Effector CD8-positive, alpha-beta T cell (primary cell): ENCODE measurements around the gene SLC39A11.
"Not testable (repeated sequence)": the region's sequence is repeated elsewhere in the genome, so short reads cannot be mapped to it uniquely, and the experiment has no call there.

Experiments
- DNase-seq: peaks from one replicate; lab custom pipeline; 2025; lab: John Stamatoyannopoulos, UW

The SLC39A11 gene

DNA sequence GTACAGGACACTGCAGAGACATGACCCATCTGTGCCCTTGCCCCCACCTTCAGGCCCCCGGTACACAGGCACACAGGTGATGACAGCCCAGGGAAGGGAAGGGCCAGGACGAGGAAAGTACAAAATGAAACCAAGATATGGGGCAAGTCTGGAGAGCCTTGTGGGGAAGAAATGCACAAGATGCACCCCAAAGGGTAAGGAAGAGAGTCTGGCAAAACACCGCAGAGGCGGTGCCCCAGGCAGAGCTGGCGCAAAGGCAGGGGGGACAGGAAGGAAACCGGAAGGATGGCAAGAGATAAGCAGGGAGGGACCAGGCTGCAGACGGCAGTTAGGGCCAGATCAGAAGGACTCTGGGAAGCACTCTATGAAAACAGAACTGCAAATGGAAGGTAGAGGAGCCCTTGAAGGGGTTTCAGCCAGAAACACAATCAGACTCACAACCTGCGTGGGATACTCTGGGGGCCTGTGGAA is 81.4 kb downstream of the SLC39A11 start:
- DNase-seq: no peak

- DNase-seq: no peak
Measured at GRCh38 chr17:73010414-73010813, 82.1 kb downstream of the SLC39A11 start.

DNA sequence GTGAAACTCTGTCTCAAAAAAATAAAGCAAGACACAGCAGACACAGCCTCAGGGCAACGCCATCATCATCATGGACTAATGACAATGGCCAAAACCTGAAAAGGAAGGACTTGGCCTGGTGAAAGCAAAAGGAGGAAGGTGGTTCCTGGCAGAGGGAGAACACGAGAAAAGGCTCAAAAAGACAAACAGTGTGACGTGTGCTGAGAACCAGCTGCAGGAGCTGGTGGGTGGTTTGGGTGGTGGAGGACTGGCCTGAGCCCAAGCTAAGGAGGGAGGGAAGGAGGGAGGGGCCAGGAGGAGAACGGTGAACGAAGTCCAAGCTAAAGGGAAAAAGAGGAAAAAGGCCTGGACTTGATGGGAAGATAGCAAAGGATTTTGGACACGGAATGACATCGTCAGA is 85.1 kb downstream of the SLC39A11 start:
- no peak for DNase-seq

DNA sequence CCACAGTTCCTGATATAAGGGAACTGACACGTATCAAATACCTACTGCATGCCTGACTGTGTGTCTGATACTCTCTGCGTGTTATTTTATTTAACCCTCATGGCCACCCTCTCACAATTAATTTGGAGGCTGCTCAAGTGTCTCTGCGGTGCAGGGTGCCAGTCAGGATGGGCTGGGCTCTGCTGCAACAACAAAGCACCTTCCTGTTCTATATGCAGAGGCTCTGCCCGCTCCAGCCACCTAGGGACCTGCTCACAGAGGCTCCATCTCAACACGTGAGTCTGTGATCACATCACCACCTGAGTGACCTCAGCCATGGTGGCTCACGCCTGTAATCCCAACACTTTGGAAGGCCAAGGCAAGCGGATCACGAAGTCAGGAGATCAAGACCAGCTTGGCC is 87.1 kb downstream of the SLC39A11 start:
- no peak for DNase-seq

- DNase-seq: no peak
Measured at GRCh38 chr17:73003487-73003886, 89.0 kb downstream of the SLC39A11 start.

GRCh38 chr17:73000832-73001231 is 91.7 kb downstream of the SLC39A11 start:
- no peak for DNase-seq

DNA sequence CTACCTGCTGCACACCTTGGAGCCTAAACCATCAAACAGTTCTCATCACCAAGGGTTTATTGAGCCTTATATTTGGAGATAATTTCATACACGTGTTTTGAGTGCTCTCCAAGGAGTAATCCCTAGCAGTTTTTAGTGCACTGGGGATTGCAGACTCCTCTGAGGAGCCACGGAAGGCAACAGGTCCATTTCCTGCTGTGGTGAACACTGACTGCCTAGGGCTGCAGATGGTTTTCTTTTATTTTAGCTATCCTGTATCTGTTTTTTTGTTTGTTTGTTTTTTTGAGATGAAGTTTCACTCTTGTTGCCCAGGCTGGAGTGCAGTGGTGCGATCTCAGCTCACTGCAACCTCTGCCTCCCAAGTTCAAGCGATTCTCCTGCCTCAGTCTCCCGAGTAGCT is 93.0 kb downstream of the SLC39A11 start:
- not testable (repeated sequence) for DNase-seq

DNA sequence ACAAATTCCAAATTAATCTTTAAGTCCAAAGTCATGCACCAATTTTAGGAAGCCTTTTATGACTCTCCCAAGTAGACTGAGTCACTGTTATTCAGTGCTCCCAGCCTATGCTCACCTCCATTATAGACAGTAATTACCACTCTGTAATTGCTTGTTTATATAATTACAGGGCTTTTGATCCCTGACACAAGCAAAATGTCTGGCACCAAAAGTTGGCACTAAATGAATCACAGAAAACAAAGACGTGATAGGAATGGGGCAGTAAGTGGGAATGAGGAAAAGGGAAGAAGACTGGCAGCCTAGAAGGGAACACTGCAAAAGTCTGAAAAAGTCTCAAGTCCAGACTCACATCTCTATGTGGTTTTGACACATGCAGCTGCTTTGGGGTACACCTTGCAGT is 94.1 kb downstream of the SLC39A11 start:
- no peak for DNase-seq

DNA sequence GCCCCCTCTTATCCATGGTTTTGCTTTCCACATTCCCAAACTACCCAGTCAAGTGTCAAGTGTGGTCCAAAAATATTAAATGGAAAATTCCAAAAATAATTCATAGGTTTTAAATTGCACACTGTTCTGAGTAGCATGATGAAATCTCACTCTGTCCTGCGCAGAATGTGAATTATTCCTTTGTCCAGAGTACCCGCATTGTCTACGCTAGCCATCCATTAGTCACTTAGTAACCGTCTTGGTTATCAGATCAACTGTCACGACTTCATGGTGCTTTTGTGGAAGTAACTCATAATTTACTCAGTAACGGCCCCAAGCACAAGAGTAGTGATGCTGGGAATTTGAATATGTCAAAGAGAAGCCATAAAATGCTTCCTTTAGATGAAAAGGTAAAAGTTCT is 94.9 kb downstream of the SLC39A11 start:
- no peak for DNase-seq

DNA sequence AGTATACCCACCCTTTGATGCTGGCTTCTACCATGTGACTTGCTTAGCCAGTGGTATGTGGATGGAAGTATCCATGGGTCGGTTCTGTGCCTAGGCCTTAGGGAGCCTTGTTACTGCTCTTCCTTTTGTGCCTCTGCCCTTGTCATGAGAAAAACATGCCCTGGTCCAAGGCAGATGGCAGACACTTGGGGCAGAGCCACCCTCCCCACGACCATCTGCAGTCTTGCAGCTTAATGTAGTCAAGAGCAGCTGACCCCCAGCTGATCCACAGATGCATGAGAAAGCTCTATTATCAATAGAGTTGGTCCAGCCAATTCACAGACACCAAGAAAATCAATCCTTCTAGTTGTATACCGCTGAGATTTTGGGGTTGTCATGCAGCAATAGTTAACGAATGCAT is 95.7 kb downstream of the SLC39A11 start:
- DNase-seq: no peak

GRCh38 chr17:72995008-72995656 is 97.4 kb downstream of the SLC39A11 start:
- no peak for DNase-seq

DNA sequence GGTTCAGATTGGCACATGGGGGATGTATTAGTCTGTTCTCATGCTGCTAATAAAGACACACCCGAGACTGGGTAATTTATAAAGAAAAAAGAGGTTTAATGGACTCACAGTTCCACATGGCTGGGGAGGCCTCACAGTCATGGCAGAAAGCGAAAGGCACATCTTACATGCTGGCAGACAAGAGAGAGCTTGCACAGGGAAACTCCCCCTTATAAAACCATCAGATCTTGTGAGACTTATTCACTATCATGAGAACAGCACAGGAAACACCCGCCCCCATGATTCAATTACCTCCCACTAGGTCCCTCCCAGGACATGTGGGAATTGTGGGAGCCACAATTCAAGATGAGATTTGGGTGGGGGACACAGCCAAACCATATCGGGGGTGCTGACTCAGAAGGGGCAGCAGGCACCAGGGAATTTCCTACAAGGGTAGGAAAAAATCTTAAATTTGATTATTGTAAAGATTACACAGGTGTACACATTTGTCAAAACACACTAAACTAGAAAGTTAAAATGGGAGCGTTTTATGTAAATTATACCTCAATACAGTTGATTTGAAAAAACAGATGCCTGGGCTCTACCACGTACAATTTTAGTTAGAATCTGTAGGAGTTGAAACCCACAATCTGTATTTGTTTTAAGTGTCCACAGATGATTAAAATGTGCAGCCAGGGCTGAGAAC is 99.6 kb downstream of the SLC39A11 start:
- DNase-seq: not testable (repeated sequence)

- DNase-seq: no peak
Measured at GRCh38 chr17:72991651-72992050, 100.8 kb downstream of the SLC39A11 start.

GRCh38 chr17:72989074-72989610 is 103.3 kb downstream of the SLC39A11 start:
- DNase-seq: no peak

GRCh38 chr17:72988451-72988850 is 104.0 kb downstream of the SLC39A11 start:
- DNase-seq: no peak

DNA sequence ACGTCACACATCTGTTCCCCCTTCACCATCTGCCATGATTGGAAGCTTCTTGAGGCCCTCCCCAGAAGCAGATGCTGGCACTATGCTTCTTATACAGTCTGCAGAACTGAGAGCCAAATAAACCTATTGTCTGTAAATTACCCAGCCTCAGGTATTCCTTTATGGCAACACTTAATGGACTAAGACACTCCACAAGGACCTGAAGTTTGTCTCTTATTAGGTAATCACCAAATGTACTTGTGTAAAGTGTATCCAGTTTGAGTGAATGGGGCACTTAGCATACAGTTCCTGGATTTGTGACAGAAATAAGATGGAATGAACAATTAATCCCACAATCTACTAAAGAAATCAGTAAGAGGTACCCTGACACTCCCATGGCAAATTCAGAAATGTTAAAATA is 105.3 kb downstream of the SLC39A11 start:
- DNase-seq: no peak

GRCh38 chr17:72985882-72986720 is 106.4 kb downstream of the SLC39A11 start:
- no peak for DNase-seq

DNA sequence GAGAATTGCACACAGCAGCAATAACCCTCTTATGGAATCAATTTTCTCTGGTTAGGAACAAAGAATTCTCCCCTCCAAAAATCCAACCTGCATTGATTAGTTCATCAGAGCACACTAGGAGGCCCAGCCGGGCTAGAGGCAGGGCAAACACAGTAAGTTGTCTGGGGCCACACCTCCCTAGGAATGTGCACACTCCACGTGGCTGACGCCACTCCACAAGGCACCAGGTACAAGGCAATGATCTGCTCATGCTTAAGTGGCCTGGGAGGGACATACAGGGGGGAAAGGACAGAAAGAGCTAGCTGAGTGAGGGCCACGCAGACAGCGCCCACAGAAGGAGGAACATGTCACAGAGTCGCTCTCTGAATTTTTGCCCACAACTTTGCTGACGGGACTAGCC is 107.6 kb downstream of the SLC39A11 start:
- DNase-seq: no peak

DNA sequence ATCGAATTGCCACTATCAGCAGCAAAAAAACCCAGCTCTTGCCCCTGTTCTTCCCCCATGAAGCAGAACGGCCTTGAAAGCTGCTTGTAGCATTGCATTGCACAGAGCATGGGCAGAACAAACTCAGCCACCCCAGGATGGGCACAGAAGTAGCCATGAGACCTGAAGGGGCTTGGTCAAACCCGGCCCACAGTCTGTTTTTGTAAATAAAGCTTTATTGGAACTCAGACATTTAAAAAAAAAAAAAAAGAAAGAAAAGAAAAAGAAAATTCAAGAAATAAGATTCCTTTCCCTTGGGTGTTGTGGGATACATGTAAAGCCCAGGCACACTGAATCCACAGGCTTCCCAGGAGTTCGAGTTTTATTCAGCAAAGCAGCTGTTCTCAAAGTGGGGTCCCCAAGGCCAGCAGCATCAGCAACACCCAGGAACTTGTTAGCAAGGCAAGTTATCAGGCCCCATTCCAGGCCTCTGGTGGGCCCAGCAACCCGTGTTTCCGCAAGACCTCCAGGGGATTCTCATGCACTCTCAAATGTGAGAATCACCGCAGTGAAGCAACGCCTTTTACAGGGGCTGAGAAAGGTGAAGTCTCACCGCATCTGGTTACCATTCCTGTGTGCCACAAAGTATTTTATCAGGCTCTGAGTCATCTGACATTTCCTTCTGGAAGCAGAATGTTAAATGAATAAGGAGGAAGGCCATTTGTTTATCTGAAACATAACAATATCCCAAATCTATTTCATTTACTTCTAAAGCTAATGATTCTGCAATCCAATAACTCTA is 108.2 kb downstream of the SLC39A11 start:
- no peak for DNase-seq

DNA sequence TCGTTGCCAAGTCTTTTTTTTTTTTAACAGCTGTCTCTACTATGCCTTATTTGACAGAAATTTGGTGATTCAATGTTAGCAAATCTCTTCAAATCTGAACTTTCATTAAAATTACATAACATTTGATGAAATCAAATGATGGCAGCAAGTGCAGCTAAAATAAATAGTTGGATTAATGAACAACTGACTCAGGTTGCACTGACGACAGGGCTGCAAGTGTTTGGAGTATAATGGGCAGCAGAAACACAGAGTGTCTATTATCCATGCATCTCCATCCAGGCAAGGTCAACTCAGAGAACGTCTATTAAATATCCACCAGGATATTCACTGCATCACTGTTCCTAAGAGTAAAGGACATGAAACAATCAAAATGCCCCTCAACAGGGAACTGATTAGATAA is 109.8 kb downstream of the SLC39A11 start:
- DNase-seq: no peak

- no peak for DNase-seq
Measured at GRCh38 chr17:72978593-72979218, 113.8 kb downstream of the SLC39A11 start.
